ENCODE data around the gene CDC42EP5.
"Not testable (repeated sequence)": the region's sequence is repeated elsewhere in the genome, so short reads cannot be mapped to it uniquely, and the experiment has no call there.

CDC42EP5 gene

GRCh38 chr19:54473071-54473891 is at the start of gene CDC42EP5:
Gene CDC42EP5 (minus strand): TSS chr19:54473296. CDS start chr19:54465547, 7,749 bp downstream.
- Mint-ChIP-seq H3K27ac (peak within 1 kb of the TSS; percentile 6), H3K4me1 (ENCODE audit: low read depth) (peaks cover 41% of the 10 kb centered on the region), H3K27me3 (peaks cover 87% of the 10 kb centered on the region), H3K4me3 (peak within 1 kb of the TSS; percentile 18), H3K36me3 (ENCODE audit: low read depth) (no peaks in the 10 kb centered on the region), H3K9me3 (no peaks in the 10 kb centered on the region)
- intact Hi-C loops (cut with micrococcal nuclease), result no loop called here

- Mint-ChIP-seq H3K4me3 (no peak overlapping the region), H3K36me3 (ENCODE audit: low read depth) (no peaks in the 10 kb centered on the region), H3K4me1 (ENCODE audit: low read depth) (peaks cover 33% of the 10 kb centered on the region), H3K27me3 (peaks cover 84% of the 10 kb centered on the region), H3K27ac (no peak overlapping the region), H3K9me3 (peaks cover 3% of the 10 kb centered on the region)
- intact Hi-C loops (cut with micrococcal nuclease), result no loop called here
Observed at GRCh38 chr19:54521860-54522513, 48.9 kb upstream of the CDC42EP5 start.

- Mint-ChIP-seq H3K27me3 (peaks cover 81% of the 10 kb centered on the region), H3K27ac (no peak overlapping the region), H3K4me1 (ENCODE audit: low read depth) (peaks cover 33% of the 10 kb centered on the region)
Observed at GRCh38 chr19:54521022-54521859, 48.1 kb upstream of the CDC42EP5 start.

GRCh38 chr19:54518844-54519243 is 45.7 kb upstream of the CDC42EP5 start:
- Mint-ChIP-seq H3K9me3 (no peaks in the 10 kb centered on the region), H3K4me1 (ENCODE audit: low read depth) (peaks cover 33% of the 10 kb centered on the region), H3K27me3 (peaks cover 86% of the 10 kb centered on the region), H3K4me3 (no peak overlapping the region), H3K27ac (no peak overlapping the region), H3K36me3 (ENCODE audit: low read depth) (no peaks in the 10 kb centered on the region)
- intact Hi-C loops (cut with micrococcal nuclease), result no loop called here

More at GRCh38 chr19:54521022-54521859, 48.1 kb upstream of the CDC42EP5 start:
- Mint-ChIP-seq H3K36me3 (ENCODE audit: low read depth) (no peaks in the 10 kb centered on the region), H3K4me3 (peak overlapping the region; percentile 35), H3K9me3 (no peaks in the 10 kb centered on the region)
- intact Hi-C loops (cut with micrococcal nuclease), result no loop called here

GRCh38 chr19:54517483-54517882 is 44.4 kb upstream of the CDC42EP5 start:
- Mint-ChIP-seq H3K27ac (no peak overlapping the region), H3K4me3 (no peak overlapping the region), H3K27me3 (peaks cover 89% of the 10 kb centered on the region), H3K4me1 (ENCODE audit: low read depth) (peaks cover 21% of the 10 kb centered on the region), H3K9me3 (no peaks in the 10 kb centered on the region), H3K36me3 (ENCODE audit: low read depth) (no peaks in the 10 kb centered on the region)
- intact Hi-C loops (cut with micrococcal nuclease), result no loop called here

- Mint-ChIP-seq H3K4me3 (no peak overlapping the region), H3K36me3 (ENCODE audit: low read depth) (no peaks in the 10 kb centered on the region), H3K4me1 (ENCODE audit: low read depth) (no peaks in the 10 kb centered on the region), H3K27ac (no peak overlapping the region), H3K9me3 (no peaks in the 10 kb centered on the region), H3K27me3 (peaks cover 81% of the 10 kb centered on the region)
- intact Hi-C loops (cut with micrococcal nuclease), result no loop called here
Observed at GRCh38 chr19:54515156-54515555, 42.1 kb upstream of the CDC42EP5 start.

GRCh38 chr19:54509200-54509940 is 36.3 kb upstream of the CDC42EP5 start:
- not testable (repeated sequence) for H3K27ac Mint-ChIP-seq, H3K4me3 Mint-ChIP-seq

GRCh38 chr19:54508487-54508886 is 35.4 kb upstream of the CDC42EP5 start:
- peaks cover 17% of the 10 kb centered on the region for H3K4me1 Mint-ChIP-seq (ENCODE audit: low read depth)
- intact Hi-C loops (cut with micrococcal nuclease); H3K4me3 Mint-ChIP-seq; H3K9me3 Mint-ChIP-seq; H3K27ac Mint-ChIP-seq; H3K36me3 Mint-ChIP-seq (ENCODE audit: low read depth): not testable (repeated sequence)
- H3K27me3 Mint-ChIP-seq, result peaks cover 78% of the 10 kb centered on the region

More at GRCh38 chr19:54509200-54509940, 36.3 kb upstream of the CDC42EP5 start:
- H3K9me3 Mint-ChIP-seq; intact Hi-C loops (cut with micrococcal nuclease); H3K36me3 Mint-ChIP-seq (ENCODE audit: low read depth): not testable (repeated sequence)
- peaks cover 17% of the 10 kb centered on the region for H3K4me1 Mint-ChIP-seq (ENCODE audit: low read depth)
- H3K27me3 Mint-ChIP-seq, result peaks cover 81% of the 10 kb centered on the region

- Mint-ChIP-seq H3K9me3 (no peaks in the 10 kb centered on the region), H3K36me3 (ENCODE audit: low read depth) (no peaks in the 10 kb centered on the region), H3K4me1 (ENCODE audit: low read depth) (peaks cover 17% of the 10 kb centered on the region), H3K27me3 (peaks cover 78% of the 10 kb centered on the region), H3K27ac (no peak overlapping the region), H3K4me3 (no peak overlapping the region)
- intact Hi-C loops (cut with micrococcal nuclease), result no loop called here
Observed at GRCh38 chr19:54507824-54508223, 34.7 kb upstream of the CDC42EP5 start.

GRCh38 chr19:54507038-54507717 is 34.1 kb upstream of the CDC42EP5 start:
- intact Hi-C loops (cut with micrococcal nuclease); H3K27ac Mint-ChIP-seq: not testable (repeated sequence)

GRCh38 chr19:54506079-54506478 is 33.0 kb upstream of the CDC42EP5 start:
- H3K27me3 Mint-ChIP-seq, result peaks cover 74% of the 10 kb centered on the region
- intact Hi-C loops (cut with micrococcal nuclease), result no loop called here
- no peaks in the 10 kb centered on the region for H3K36me3 Mint-ChIP-seq (ENCODE audit: low read depth)
- H3K27ac Mint-ChIP-seq, result no peak overlapping the region
- no peaks in the 10 kb centered on the region for H3K9me3 Mint-ChIP-seq
- no peak overlapping the region for H3K4me3 Mint-ChIP-seq
- H3K4me1 Mint-ChIP-seq (ENCODE audit: low read depth), result peaks cover 17% of the 10 kb centered on the region

More at GRCh38 chr19:54507038-54507717, 34.1 kb upstream of the CDC42EP5 start:
- not testable (repeated sequence) for H3K4me3 Mint-ChIP-seq; H3K36me3 Mint-ChIP-seq (ENCODE audit: low read depth); H3K9me3 Mint-ChIP-seq
- Mint-ChIP-seq H3K4me1 (ENCODE audit: low read depth) (peaks cover 17% of the 10 kb centered on the region), H3K27me3 (peaks cover 78% of the 10 kb centered on the region)

- H3K4me3 Mint-ChIP-seq; intact Hi-C loops (cut with micrococcal nuclease); H3K27ac Mint-ChIP-seq; H3K36me3 Mint-ChIP-seq (ENCODE audit: low read depth); H3K9me3 Mint-ChIP-seq: not testable (repeated sequence)
- Mint-ChIP-seq H3K27me3 (peaks cover 78% of the 10 kb centered on the region), H3K4me1 (ENCODE audit: low read depth) (peaks cover 17% of the 10 kb centered on the region)
Observed at GRCh38 chr19:54505542-54505941, 32.4 kb upstream of the CDC42EP5 start.

- H3K27me3 Mint-ChIP-seq, result peaks cover 85% of the 10 kb centered on the region
- no peak within 1 kb of the TSS for H3K27ac Mint-ChIP-seq
- peaks cover 13% of the 10 kb centered on the region for H3K4me1 Mint-ChIP-seq (ENCODE audit: low read depth)
Observed at GRCh38 chr19:54502518-54503048, 29.5 kb upstream of the CDC42EP5 start, which contains the start of gene LAIR2. Gene LAIR2 (plus strand): TSS chr19:54502831. CDS start chr19:54502919, 88 bp downstream.

More at GRCh38 chr19:54502518-54503048, 29.5 kb upstream of the CDC42EP5 start, which contains the start of gene LAIR2:
- H3K36me3 Mint-ChIP-seq (ENCODE audit: low read depth), result no peaks in the 10 kb centered on the region
- intact Hi-C loops (cut with micrococcal nuclease), result no loop called here
- no peaks in the 10 kb centered on the region for H3K9me3 Mint-ChIP-seq
- H3K4me3 Mint-ChIP-seq, result no peak within 1 kb of the TSS
